Activated T-cell treated with anti-CD3 and anti-CD28 coated beads, Interleukin-2, amount 50 U/mL, for 4 hours (primary cell): Measurements from ENCODE around the gene MRTFA. TPM values are rescaled to one million over a fixed set of nuclear protein-coding genes. Genes with fewer than 3 reads are reported as not detected.

Experiments
- ATAC-seq, 2 donors: fragments of 200-7000 bp; cut with Tn5 transposase; one replicate each; pipeline ENCODE4 v1.10.0; 2021
- DNase-seq: peaks from one replicate; pipeline ENCODE4 v3.0.0-alpha.2; 2020
- H3K27me3 Mint-ChIP-seq: one replicate; pipeline ENCODE4 v1.8.0; 2021; ENCODE audit warnings: low read depth, mixed read lengths
- H3K36me3 Mint-ChIP-seq: one replicate; pipeline ENCODE4 v1.8.0; 2022; ENCODE audit warnings: mixed read lengths; ENCODE audit not compliant: insufficient read depth
- H3K4me1 Mint-ChIP-seq: one replicate; pipeline ENCODE4 v1.8.0; 2021; ENCODE audit warnings: low read depth, mixed read lengths
- H3K4me3 Mint-ChIP-seq: one replicate; pipeline ENCODE4 v1.8.0; 2021; ENCODE audit warnings: mild to moderate bottlenecking, moderate library complexity, mixed read lengths
- H3K9me3 Mint-ChIP-seq: one replicate; pipeline ENCODE4 v1.8.0; 2021; ENCODE audit warnings: mixed read lengths
- total RNA-seq, 3 donors: library from RNA; stranded (reverse); gene quantifications; one replicate each; pipeline ENCODE4 v1.2.1, GENCODE V29; 2021

The MRTFA gene
- total RNA-seq, 3 donors from 2014 or later = 35.3 to 42.2 (median 38.2) TPM

- no peak for DNase-seq
Measured at GRCh38 chr22:40472051-40472450, 164.5 kb downstream of the MRTFA start.

GRCh38 chr22:40469181-40469580 lies 167.3 kb downstream of the MRTFA start:
- no peak for DNase-seq
- no peaks in the 10 kb centered on the region for H3K9me3 Mint-ChIP-seq
- H3K4me1 Mint-ChIP-seq = peaks cover 33% of the 10 kb centered on the region
- no peaks in the 10 kb centered on the region for H3K27me3 Mint-ChIP-seq
- no peak overlapping the region for H3K4me3 Mint-ChIP-seq
- H3K36me3 Mint-ChIP-seq = peaks cover 9% of the 10 kb centered on the region
- no peak for ATAC-seq

More at GRCh38 chr22:40472051-40472450, 164.5 kb downstream of the MRTFA start:
- no peak overlapping the region for H3K4me3 Mint-ChIP-seq
- H3K36me3 Mint-ChIP-seq = peaks cover 12% of the 10 kb centered on the region
- no peak for ATAC-seq
- H3K4me1 Mint-ChIP-seq = peaks cover 20% of the 10 kb centered on the region
- no peaks in the 10 kb centered on the region for H3K9me3 Mint-ChIP-seq
- no peaks in the 10 kb centered on the region for H3K27me3 Mint-ChIP-seq

GRCh38 chr22:40468616-40469015 lies 167.9 kb downstream of the MRTFA start:
- H3K36me3 Mint-ChIP-seq = peaks cover 9% of the 10 kb centered on the region
- peaks cover 37% of the 10 kb centered on the region for H3K4me1 Mint-ChIP-seq
- no peaks in the 10 kb centered on the region for H3K27me3 Mint-ChIP-seq
- ATAC-seq = no peak
- H3K9me3 Mint-ChIP-seq = no peaks in the 10 kb centered on the region
- no peak overlapping the region for H3K4me3 Mint-ChIP-seq
- no peak for DNase-seq

DNA sequence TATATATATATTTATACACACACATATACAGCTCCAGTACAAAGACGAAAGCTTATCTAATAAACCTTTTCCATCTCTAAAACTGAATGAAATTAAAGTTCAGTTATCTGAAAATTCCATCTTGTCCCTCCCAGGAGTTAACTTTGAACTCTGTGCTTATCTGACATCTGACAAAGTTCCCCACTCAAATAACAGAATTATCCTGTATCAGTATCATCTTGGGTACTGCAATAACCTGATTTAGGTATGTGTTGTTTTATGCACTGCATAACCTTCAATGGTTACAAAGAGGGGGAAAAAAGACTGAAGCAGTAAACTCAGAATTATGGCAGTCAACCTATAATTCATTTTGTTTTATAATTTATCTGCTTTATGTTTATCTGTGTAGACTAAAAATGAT lies 169.5 kb downstream of the MRTFA start:
- Mint-ChIP-seq H3K27me3 (no peaks in the 10 kb centered on the region), H3K9me3 (no peaks in the 10 kb centered on the region), H3K36me3 (peaks cover 8% of the 10 kb centered on the region), H3K4me1 (peaks cover 48% of the 10 kb centered on the region), H3K4me3 (no peak overlapping the region)
- no peak for ATAC-seq
- DNase-seq = no peak

- DNase-seq = peak; percentile 10
- peak; percentile 81 to 87 for ATAC-seq
- Mint-ChIP-seq H3K9me3 (no peaks in the 10 kb centered on the region), H3K4me3 (peak overlapping the region; percentile 91), H3K4me1 (peaks cover 75% of the 10 kb centered on the region), H3K36me3 (peaks cover 15% of the 10 kb centered on the region), H3K27me3 (no peaks in the 10 kb centered on the region)
Measured at GRCh38 chr22:40463683-40464082, 172.8 kb downstream of the MRTFA start.

GRCh38 chr22:40463017-40463631 lies 173.4 kb downstream of the MRTFA start:
- Mint-ChIP-seq H3K4me1 (peaks cover 77% of the 10 kb centered on the region), H3K4me3 (peak overlapping the region; percentile 91), H3K36me3 (peaks cover 15% of the 10 kb centered on the region), H3K27me3 (no peaks in the 10 kb centered on the region), H3K9me3 (no peaks in the 10 kb centered on the region)
- ATAC-seq (peak; percentile 80 to 83), DNase-seq (peak; percentile 21)

GRCh38 chr22:40462195-40462984 lies 174.1 kb downstream of the MRTFA start:
- Mint-ChIP-seq H3K27me3 (no peaks in the 10 kb centered on the region), H3K4me1 (peaks cover 77% of the 10 kb centered on the region), H3K36me3 (peaks cover 15% of the 10 kb centered on the region), H3K4me3 (peak overlapping the region; percentile 91), H3K9me3 (no peaks in the 10 kb centered on the region)
- ATAC-seq (peak; percentile 48 to 49), DNase-seq (no peak)

- DNase-seq = no peak
Measured at GRCh38 chr22:40453671-40454070, 182.8 kb downstream of the MRTFA start.

DNA sequence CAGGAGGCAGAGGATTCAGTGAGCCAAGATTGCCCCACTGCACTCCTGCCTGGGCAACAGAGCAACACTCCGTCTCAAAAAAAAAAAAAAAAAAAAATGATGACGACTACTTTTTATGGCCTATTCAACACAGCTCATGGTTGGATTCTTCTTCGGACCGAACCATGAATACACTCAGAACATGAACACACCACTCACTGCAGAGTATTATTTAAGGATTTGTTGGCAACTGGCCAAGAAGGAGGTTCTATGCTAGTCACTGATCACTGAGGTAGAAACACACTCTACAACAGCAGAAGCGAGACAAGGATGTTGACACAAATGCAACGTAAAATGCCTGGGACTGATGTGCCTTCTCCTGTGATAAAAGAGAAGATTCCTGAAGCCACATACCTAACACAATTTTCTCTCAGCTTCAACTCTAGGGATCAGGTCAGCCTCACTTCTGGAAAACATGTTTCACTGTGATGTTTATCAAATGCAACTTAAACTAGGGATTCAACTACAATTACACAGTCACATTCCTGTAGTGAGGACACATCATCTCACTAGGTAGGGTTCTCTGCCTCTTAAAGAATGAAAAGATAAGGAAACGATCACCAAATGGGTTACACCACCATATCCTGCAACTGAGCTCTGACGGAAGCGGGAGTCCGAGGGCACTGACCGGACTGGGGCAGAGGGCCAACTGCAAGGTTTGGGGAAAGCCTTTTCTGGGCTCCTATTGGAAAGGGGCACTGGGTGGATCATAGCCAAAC lies 183.6 kb downstream of the MRTFA start:
- no peaks in the 10 kb centered on the region for H3K9me3 Mint-ChIP-seq
- H3K27me3 Mint-ChIP-seq = no peaks in the 10 kb centered on the region
- peaks cover 79% of the 10 kb centered on the region for H3K4me1 Mint-ChIP-seq
- no peak for DNase-seq
- no peak for ATAC-seq
- no peak overlapping the region for H3K4me3 Mint-ChIP-seq
- H3K36me3 Mint-ChIP-seq = peaks cover 9% of the 10 kb centered on the region

More at GRCh38 chr22:40453671-40454070, 182.8 kb downstream of the MRTFA start:
- H3K4me1 Mint-ChIP-seq = peaks cover 82% of the 10 kb centered on the region
- no peaks in the 10 kb centered on the region for H3K9me3 Mint-ChIP-seq
- no peak overlapping the region for H3K4me3 Mint-ChIP-seq
- H3K27me3 Mint-ChIP-seq = no peaks in the 10 kb centered on the region
- peaks cover 15% of the 10 kb centered on the region for H3K36me3 Mint-ChIP-seq
- no peak for ATAC-seq

GRCh38 chr22:40451210-40451609 lies 185.3 kb downstream of the MRTFA start:
- ATAC-seq (peak; percentile 52 to 55), DNase-seq (no peak)
- Mint-ChIP-seq H3K36me3 (peaks cover 12% of the 10 kb centered on the region), H3K27me3 (no peaks in the 10 kb centered on the region), H3K9me3 (no peaks in the 10 kb centered on the region), H3K4me3 (peak overlapping the region; percentile 57), H3K4me1 (peaks cover 83% of the 10 kb centered on the region)

- Mint-ChIP-seq H3K4me3 (no peak overlapping the region), H3K4me1 (peaks cover 82% of the 10 kb centered on the region), H3K27me3 (no peaks in the 10 kb centered on the region), H3K9me3 (no peaks in the 10 kb centered on the region), H3K36me3 (peaks cover 14% of the 10 kb centered on the region)
- DNase-seq = no peak
- ATAC-seq = no peak
Measured at GRCh38 chr22:40450616-40451015, 185.9 kb downstream of the MRTFA start.

DNA sequence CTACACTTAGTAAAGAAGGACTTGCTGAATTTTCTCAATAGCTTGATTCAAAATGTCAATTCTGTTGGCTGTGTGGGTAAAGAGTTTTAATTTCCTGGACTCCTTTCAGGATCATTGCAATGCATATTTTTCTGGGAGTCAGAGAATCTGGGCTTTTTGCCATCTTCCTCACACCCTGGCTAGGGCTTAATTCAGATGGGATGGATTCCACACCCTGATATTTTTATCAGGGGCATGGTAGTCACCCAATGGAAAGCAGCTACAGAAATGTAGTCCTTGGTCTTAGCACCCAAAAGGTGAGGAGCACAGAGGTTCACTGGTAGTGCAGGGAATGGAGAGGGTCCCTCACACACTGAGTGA lies 186.9 kb downstream of the MRTFA start:
- H3K27me3 Mint-ChIP-seq = no peaks in the 10 kb centered on the region
- H3K36me3 Mint-ChIP-seq = peaks cover 17% of the 10 kb centered on the region
- no peaks in the 10 kb centered on the region for H3K9me3 Mint-ChIP-seq
- H3K4me1 Mint-ChIP-seq = peaks cover 83% of the 10 kb centered on the region
- no peak overlapping the region for H3K4me3 Mint-ChIP-seq
- no peak for DNase-seq
- ATAC-seq = no peak

DNA sequence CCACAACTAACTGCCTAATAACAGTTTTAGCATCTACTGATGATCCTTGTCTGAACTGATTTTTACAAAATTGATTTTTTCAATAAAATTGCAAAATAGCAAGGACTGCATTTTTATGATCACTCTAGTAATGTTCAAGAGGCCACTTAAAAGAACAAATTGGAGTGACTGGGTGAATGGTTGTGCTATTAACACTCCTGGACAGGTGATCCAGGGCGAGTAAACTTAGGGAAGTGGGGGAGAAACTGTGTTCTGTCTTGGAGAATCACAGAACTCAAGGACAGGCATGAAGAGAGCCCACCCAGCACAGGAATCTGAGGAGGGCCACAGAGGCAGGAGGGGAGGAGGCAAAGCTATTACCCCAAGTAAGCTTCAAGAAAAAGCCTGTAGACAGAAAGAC lies 190.3 kb downstream of the MRTFA start:
- DNase-seq (no peak), ATAC-seq (no peak)
- peaks cover 79% of the 10 kb centered on the region for H3K4me1 Mint-ChIP-seq
- no peak overlapping the region for H3K4me3 Mint-ChIP-seq
- H3K27me3 Mint-ChIP-seq = no peaks in the 10 kb centered on the region
- no peaks in the 10 kb centered on the region for H3K9me3 Mint-ChIP-seq
- peaks cover 15% of the 10 kb centered on the region for H3K36me3 Mint-ChIP-seq

DNA sequence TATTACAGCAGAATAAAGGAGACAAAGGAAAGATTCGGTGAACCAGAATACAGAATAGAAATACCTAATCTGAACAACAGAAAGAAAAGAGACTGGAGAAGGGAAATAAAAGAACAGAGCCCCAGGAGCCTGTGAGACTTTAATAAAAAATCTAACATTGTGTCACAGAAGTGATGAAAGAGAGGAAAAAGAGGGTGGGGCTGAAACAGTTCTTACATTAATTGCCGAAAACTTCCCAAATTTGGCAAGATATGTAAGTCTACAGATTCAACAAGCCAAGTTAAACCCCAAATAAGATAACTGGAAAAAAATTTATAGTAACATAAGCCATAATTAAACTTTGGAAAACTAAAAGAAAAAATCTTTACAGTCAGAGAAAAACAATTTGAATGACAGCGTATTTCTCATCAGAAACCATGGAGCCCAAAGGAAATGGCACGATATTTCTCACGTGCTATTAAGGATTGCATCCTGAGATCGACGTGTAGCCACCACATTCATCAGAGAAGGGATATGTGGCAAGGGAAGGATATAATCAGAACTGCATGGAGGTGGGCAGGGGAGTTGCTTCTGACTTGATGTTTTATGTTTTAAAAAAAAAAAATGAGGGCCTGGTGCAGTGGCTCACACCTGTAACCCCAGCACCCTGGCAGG lies 192.2 kb downstream of the MRTFA start:
- H3K36me3 Mint-ChIP-seq = peaks cover 15% of the 10 kb centered on the region
- ATAC-seq = no peak
- H3K4me3 Mint-ChIP-seq = no peak overlapping the region
- DNase-seq = no peak
- H3K4me1 Mint-ChIP-seq = peaks cover 76% of the 10 kb centered on the region
- no peaks in the 10 kb centered on the region for H3K9me3 Mint-ChIP-seq
- no peaks in the 10 kb centered on the region for H3K27me3 Mint-ChIP-seq
